Naive thymus-derived CD8-positive, alpha-beta T cell (primary cell): ENCODE measurements around the gene PKD2L2. TPM values are rescaled to one million over a fixed set of nuclear protein-coding genes. Genes with fewer than 3 reads are reported as not detected.
"Not testable (repeated sequence)": the region's sequence is repeated elsewhere in the genome, so short reads cannot be mapped to it uniquely, and the experiment has no call there.

Experiments used
- ATAC-seq, 2 donors: fragments of 150-1000 bp; cut with Tn5 transposase in 1 of 2; sonication (Bioruptor Pico), chemical (Tn5 transposase) in 1 of 2; 1 replicate in 1 of 2; 2 replicates in 1 of 2; pipeline ENCODE4 v1.10.0; 2021; ENCODE audit warnings: mild to moderate bottlenecking in 2 of 2, moderate library complexity in 2 of 2
- POLR2A ChIA-PET: fragments of 350-600 bp; sonication (Branson Sonifier 250); formaldehyde crosslinking; loops from one replicate; lab custom pipeline; 2021; ENCODE audit warnings: antibody characterized with exemption; lab: Charles Lee
- DNase-seq, 10 donors: peaks; one replicate each; pipeline versions ENCODE4 v3.0.0 to v3.0.0-alpha.2; 2020 to 2022
- H3K27ac Mint-ChIP-seq, 10 donors: one replicate each; pipeline ENCODE4 v1.8.0; 2020 to 2022; ENCODE audit warnings: mild to moderate bottlenecking in 10 of 10, mixed read lengths in 10 of 10, moderate library complexity in 4 of 10, inconsistent platforms in 1 of 10
- H3K27me3 Mint-ChIP-seq, 5 donors: one replicate each; pipeline ENCODE4 v1.8.0; 2021 to 2022; ENCODE audit warnings: mixed read lengths in 5 of 5
- H3K36me3 Mint-ChIP-seq, 3 donors: one replicate each; pipeline ENCODE4 v1.8.0; 2020 to 2022; ENCODE audit warnings: mixed read lengths in 3 of 3, mild to moderate bottlenecking in 2 of 3, inconsistent platforms in 1 of 3
- H3K4me1 Mint-ChIP-seq, 4 donors: one replicate each; pipeline ENCODE4 v1.8.0; 2021 to 2022; ENCODE audit warnings: mixed read lengths in 4 of 4
- H3K4me3 Mint-ChIP-seq, 10 donors: one replicate each; pipeline ENCODE4 v1.8.0; 2020 to 2022; ENCODE audit warnings: mild to moderate bottlenecking in 10 of 10, mixed read lengths in 10 of 10, moderate library complexity in 6 of 10, inconsistent platforms in 1 of 10
- H3K9me3 Mint-ChIP-seq, 9 donors: one replicate each; pipeline ENCODE4 v1.8.0; 2020 to 2022; ENCODE audit warnings: mixed read lengths in 9 of 9, mild to moderate bottlenecking in 3 of 9, inconsistent platforms in 1 of 9, moderate library complexity in 1 of 9
- polyA plus RNA-seq, 3 donors: library from polyadenylated mRNA; unstranded; fragments of 300-500 nt; fragmentation: Illumina TruSeq; gene quantifications; one replicate each; pipeline ENCODE4 v1.2.3, GENCODE V29; 2021
- total RNA-seq, 8 experiments: library from RNA in 2 of 8; stranded (reverse) in 2 of 8; gene quantifications; one replicate each; pipeline ENCODE4 v1.2.3 and lab custom pipeline; 2021 to 2026

The PKD2L2 gene
- total and polyA plus RNA-seq, 5 experiments from 2014 or later: 0.32 to 0.34 (median 0.34) TPM; not detected in 2

- Mint-ChIP-seq H3K9me3 (no peaks in the 10 kb centered on the region), H3K27ac (peak overlapping the region in 5 of 10 donors; percentile 44 to 87 (median 73)), H3K4me3 (no peak overlapping the region), H3K36me3 (peaks cover 10 to 32% (median 19%) of the 10 kb centered on the region in 3 donors), H3K4me1 (peaks cover 0 to 2% (median under 1%) of the 10 kb centered on the region in 4 donors), H3K27me3 (no peaks in the 10 kb centered on the region)
- POLR2A ChIA-PET: no interaction called here
- ATAC-seq: no peak
- no peak for DNase-seq
Measured at GRCh38 chr5:137935694-137936093, 46.4 kb downstream of the PKD2L2 start.

GRCh38 chr5:137937994-137938750 is 48.9 kb downstream of the PKD2L2 start:
- Mint-ChIP-seq H3K27ac (no peak overlapping the region), H3K9me3 (no peaks in the 10 kb centered on the region), H3K4me1 (peaks cover 0 to 2% (median under 1%) of the 10 kb centered on the region in 4 donors), H3K4me3 (no peak overlapping the region), H3K27me3 (no peaks in the 10 kb centered on the region), H3K36me3 (peaks cover 10 to 57% (median 36%) of the 10 kb centered on the region in 3 donors)
- POLR2A ChIA-PET: no interaction called here
- DNase-seq (no peak), ATAC-seq (no peak)

- Mint-ChIP-seq H3K27me3 (no peaks in the 10 kb centered on the region), H3K27ac (peak overlapping the region in 1 of 10 donors; percentile 15), H3K4me1 (peaks cover 0 to 2% (median under 1%) of the 10 kb centered on the region in 4 donors), H3K4me3 (no peak overlapping the region), H3K9me3 (no peaks in the 10 kb centered on the region), H3K36me3 (peaks cover 10 to 61% (median 36%) of the 10 kb centered on the region in 3 donors)
- ATAC-seq: no peak
- POLR2A ChIA-PET: no interaction called here
- no peak for DNase-seq
Measured at GRCh38 chr5:137938751-137939143, 49.5 kb downstream of the PKD2L2 start.

- ATAC-seq: no peak
- POLR2A ChIA-PET: no interaction called here
- Mint-ChIP-seq H3K27me3 (no peaks in the 10 kb centered on the region), H3K4me3 (no peak overlapping the region), H3K27ac (peak overlapping the region in 3 of 10 donors; percentile 15 to 47 (median 31)), H3K4me1 (peaks cover 0 to 2% (median under 1%) of the 10 kb centered on the region in 4 donors), H3K36me3 (peaks cover 10 to 66% (median 42%) of the 10 kb centered on the region in 3 donors), H3K9me3 (no peaks in the 10 kb centered on the region)
- no peak for DNase-seq
Measured at GRCh38 chr5:137939331-137939730, 50.1 kb downstream of the PKD2L2 start.

- DNase-seq, H3K27ac Mint-ChIP-seq, POLR2A ChIA-PET, ATAC-seq, H3K4me3 Mint-ChIP-seq, H3K9me3 Mint-ChIP-seq, H3K4me1 Mint-ChIP-seq, H3K27me3 Mint-ChIP-seq: not testable (repeated sequence)
- peaks cover 10 to 98% (median 64%) of the 10 kb centered on the region in 3 donors for H3K36me3 Mint-ChIP-seq
Measured at GRCh38 chr5:137944280-137944679, 55.0 kb downstream of the PKD2L2 start.

- ATAC-seq (no peak), DNase-seq (no peak)
- H3K4me3 Mint-ChIP-seq: no peak overlapping the region
- H3K4me1 Mint-ChIP-seq: peaks cover 0 to 7% (median 0%) of the 10 kb centered on the region in 4 donors
- POLR2A ChIA-PET: no interaction called here
- peak overlapping the region in 2 of 10 donors; percentile 2 to 60 for H3K27ac Mint-ChIP-seq
- no peaks in the 10 kb centered on the region for H3K27me3 Mint-ChIP-seq
- peaks cover 10 to 98% (median 51%) of the 10 kb centered on the region in 3 donors for H3K36me3 Mint-ChIP-seq
- H3K9me3 Mint-ChIP-seq: no peaks in the 10 kb centered on the region
Measured at GRCh38 chr5:137945825-137946224, 56.6 kb downstream of the PKD2L2 start.

- ATAC-seq: no peak
- no peak for DNase-seq
- no peaks in the 10 kb centered on the region for H3K27me3 Mint-ChIP-seq
- H3K4me1 Mint-ChIP-seq: peaks cover 0 to 6% (median 0%) of the 10 kb centered on the region in 4 donors
- peak overlapping the region in 3 of 10 donors; percentile 17 to 69 (median 62) for H3K27ac Mint-ChIP-seq
- peaks cover 0 to 80% (median 10%) of the 10 kb centered on the region in 3 donors for H3K36me3 Mint-ChIP-seq
- H3K9me3 Mint-ChIP-seq: no peaks in the 10 kb centered on the region
- POLR2A ChIA-PET: no interaction called here
- no peak overlapping the region for H3K4me3 Mint-ChIP-seq
Measured at GRCh38 chr5:137954131-137954879, 65.0 kb downstream of the PKD2L2 start.

GRCh38 chr5:137957948-137958347 is 68.7 kb downstream of the PKD2L2 start:
- ATAC-seq (no peak), DNase-seq (no peak)
- H3K27ac Mint-ChIP-seq: peak overlapping the region in 2 of 10 donors; percentile 2 to 18
- no peaks in the 10 kb centered on the region for H3K9me3 Mint-ChIP-seq
- no peak overlapping the region for H3K4me3 Mint-ChIP-seq
- peaks cover 0 to 86% (median 8%) of the 10 kb centered on the region in 3 donors for H3K36me3 Mint-ChIP-seq
- H3K27me3 Mint-ChIP-seq: no peaks in the 10 kb centered on the region
- POLR2A ChIA-PET: no interaction called here
- H3K4me1 Mint-ChIP-seq: peaks cover 0 to 7% (median 4%) of the 10 kb centered on the region in 4 donors

GRCh38 chr5:137959488-137959887 is 70.2 kb downstream of the PKD2L2 start:
- no peak overlapping the region for H3K4me3 Mint-ChIP-seq
- peak overlapping the region in 2 of 10 donors; percentile 39 to 40 for H3K27ac Mint-ChIP-seq
- H3K9me3 Mint-ChIP-seq: no peaks in the 10 kb centered on the region
- POLR2A ChIA-PET: no interaction called here
- peaks cover 0 to 78% (median 0%) of the 10 kb centered on the region in 3 donors for H3K36me3 Mint-ChIP-seq
- ATAC-seq (no peak), DNase-seq (no peak)
- peaks cover 0 to 6% (median 4%) of the 10 kb centered on the region in 4 donors for H3K4me1 Mint-ChIP-seq
- no peaks in the 10 kb centered on the region for H3K27me3 Mint-ChIP-seq

GRCh38 chr5:137960141-137960540 is 70.9 kb downstream of the PKD2L2 start:
- H3K27ac Mint-ChIP-seq: peak overlapping the region in 5 of 10 donors; percentile 15 to 52 (median 40)
- POLR2A ChIA-PET: no interaction called here
- DNase-seq (no peak), ATAC-seq (no peak)
- no peaks in the 10 kb centered on the region for H3K27me3 Mint-ChIP-seq
- no peak overlapping the region for H3K4me3 Mint-ChIP-seq
- H3K4me1 Mint-ChIP-seq: peaks cover 0 to 6% (median 4%) of the 10 kb centered on the region in 4 donors
- no peaks in the 10 kb centered on the region for H3K9me3 Mint-ChIP-seq
- H3K36me3 Mint-ChIP-seq: peaks cover 0 to 81% (median 2%) of the 10 kb centered on the region in 3 donors

- peaks cover 0 to 11% (median 4%) of the 10 kb centered on the region in 4 donors for H3K4me1 Mint-ChIP-seq
- ATAC-seq (no peak), DNase-seq (no peak)
- peaks cover 0 to 85% (median 2%) of the 10 kb centered on the region in 3 donors for H3K36me3 Mint-ChIP-seq
- H3K27ac Mint-ChIP-seq: peak overlapping the region in 4 of 10 donors; percentile 15 to 73 (median 47)
- H3K9me3 Mint-ChIP-seq: no peaks in the 10 kb centered on the region
- no peak overlapping the region for H3K4me3 Mint-ChIP-seq
- POLR2A ChIA-PET: no interaction called here
- no peaks in the 10 kb centered on the region for H3K27me3 Mint-ChIP-seq
Measured at GRCh38 chr5:137960819-137961218, 71.6 kb downstream of the PKD2L2 start.

- H3K36me3 Mint-ChIP-seq: peaks cover 8 to 72% (median 33%) of the 10 kb centered on the region in 3 donors
- H3K27ac Mint-ChIP-seq, H3K27me3 Mint-ChIP-seq, ATAC-seq, POLR2A ChIA-PET, H3K4me1 Mint-ChIP-seq, DNase-seq, H3K4me3 Mint-ChIP-seq: not testable (repeated sequence)
- H3K9me3 Mint-ChIP-seq: peaks cover 0 to 13% (median 7%) of the 10 kb centered on the region in 9 donors
Measured at GRCh38 chr5:137970384-137970783, 81.1 kb downstream of the PKD2L2 start.
